ENCODE results near the gene TDRD9.

DNA sequence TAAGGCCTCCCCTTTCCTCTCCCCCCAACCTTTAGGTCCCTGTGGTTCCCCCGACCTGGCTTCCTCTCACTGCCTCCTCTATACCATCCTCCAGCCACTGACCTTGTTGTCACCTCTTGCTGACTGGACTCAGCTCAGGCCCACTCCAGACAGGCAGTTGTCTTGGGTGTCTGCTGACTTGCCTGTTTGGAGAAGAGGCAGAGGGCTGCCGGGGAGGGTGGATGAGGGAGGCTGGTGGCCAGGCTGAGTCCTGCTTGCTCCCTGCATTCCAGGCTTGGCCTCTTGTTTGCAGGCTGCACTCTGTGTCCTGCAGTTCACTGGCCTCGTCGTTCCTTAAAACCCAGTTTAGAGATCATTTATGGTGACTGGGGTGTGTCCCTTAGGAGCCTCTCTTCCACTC is 45.1 kb downstream of the TDRD9 start:
- no peak for TF ChIP-seq POLR2A (IDR thresholded peaks at IDR 0.05)
- no peak for TF ChIP-seq CTCF (IDR thresholded peaks at IDR 0.05)
- TF ChIP-seq POLR2AphosphoS5 (IDR thresholded peaks at IDR 0.05) = no peak

Measured in breast epithelium (tissue), 3 donors.